NCI-H1092 (cell line): Measurements from ENCODE around the gene MLST8.
"Not testable (repeated sequence)": the region's sequence is repeated elsewhere in the genome, so short reads cannot be mapped to it uniquely, and the experiment has no call there.

Experiments
- DNase-seq: peaks from one replicate; lab custom pipeline; 2025; lab: John Stamatoyannopoulos, UW

Gene MLST8

DNA sequence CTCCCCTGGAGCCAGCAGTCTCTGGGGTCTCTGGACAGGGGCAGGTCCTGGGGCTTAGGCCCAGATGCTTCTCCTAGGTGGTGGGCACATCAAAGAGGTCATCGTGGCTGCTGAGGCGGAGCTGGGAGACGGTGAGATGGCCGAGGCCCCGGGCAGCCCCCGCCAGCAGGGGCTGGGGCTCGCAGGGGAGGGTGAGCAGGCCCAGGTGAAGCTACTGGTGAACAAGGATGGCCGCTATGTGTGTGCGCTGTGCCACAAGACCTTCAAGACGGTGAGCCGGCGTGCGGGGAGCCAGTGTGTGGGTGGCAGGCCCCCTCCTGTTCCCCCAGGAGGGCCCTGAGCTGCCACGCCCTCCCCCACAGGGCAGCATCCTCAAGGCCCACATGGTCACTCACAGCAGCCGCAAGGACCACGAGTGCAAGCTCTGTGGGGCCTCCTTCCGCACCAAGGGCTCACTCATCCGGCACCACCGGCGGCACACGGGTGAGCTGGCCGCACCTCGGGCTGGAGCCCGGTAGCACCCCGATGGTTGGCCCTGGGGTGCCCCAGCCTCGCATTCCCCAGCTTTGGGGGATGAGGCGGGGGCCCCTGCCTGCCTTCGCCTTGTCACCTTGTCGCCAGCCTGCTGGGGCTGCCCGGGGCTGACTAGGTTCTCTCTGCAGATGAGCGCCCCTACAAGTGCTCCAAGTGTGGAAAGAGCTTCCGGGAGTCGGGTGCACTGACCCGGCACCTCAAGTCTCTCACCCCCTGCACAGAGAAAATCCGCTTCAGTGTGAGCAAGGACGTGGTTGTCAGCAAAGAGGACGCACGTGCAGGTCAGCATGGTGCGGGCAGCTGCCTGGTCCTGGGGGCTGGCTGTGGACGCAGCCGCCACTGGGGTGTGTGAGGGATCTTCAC is 27.1 kb downstream of the MLST8 start:
- DNase-seq = no peak

DNA sequence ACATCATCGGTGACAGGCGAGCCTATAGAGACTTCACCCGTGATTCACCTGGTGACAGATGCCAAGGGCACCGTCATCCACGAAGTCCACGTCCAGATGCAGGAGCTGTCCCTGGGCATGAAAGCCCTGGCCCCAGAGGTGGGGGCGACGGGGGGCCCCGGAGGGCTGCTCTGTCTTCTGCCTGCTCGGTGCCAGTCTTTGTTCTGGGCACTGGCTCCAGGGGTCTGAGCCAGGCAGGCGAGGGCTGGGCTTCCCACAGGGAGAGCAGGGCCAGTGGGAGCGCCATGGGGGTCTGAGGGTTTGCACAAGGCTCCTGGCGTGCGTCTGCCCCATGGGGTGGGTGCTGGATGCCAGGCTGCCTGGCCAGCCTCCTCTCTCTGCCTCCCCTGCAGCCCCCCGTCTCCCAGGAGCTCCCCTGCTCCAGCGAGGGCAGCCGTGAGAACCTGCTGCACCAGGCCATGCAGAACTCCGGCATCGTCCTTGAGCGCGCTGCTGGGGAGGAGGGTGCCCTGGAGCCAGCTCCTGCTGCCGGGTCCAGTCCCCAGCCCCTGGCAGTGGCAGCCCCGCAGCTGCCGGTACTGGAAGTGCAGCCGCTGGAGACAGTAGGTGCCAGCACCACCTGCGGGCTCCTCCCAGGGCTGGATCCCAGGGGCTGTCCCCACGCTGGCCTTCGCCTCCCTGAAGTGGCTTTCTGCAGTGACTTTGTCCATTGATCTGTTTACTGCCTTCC is 28.0 kb downstream of the MLST8 start:
- no peak for DNase-seq

GRCh38 chr16:2233872-2234812 is 28.9 kb downstream of the MLST8 start:
- DNase-seq = no peak

- DNase-seq = no peak
Measured at GRCh38 chr16:2234813-2235170, 29.5 kb downstream of the MLST8 start.

GRCh38 chr16:2235234-2235651 is 30.0 kb downstream of the MLST8 start:
- no peak for DNase-seq

DNA sequence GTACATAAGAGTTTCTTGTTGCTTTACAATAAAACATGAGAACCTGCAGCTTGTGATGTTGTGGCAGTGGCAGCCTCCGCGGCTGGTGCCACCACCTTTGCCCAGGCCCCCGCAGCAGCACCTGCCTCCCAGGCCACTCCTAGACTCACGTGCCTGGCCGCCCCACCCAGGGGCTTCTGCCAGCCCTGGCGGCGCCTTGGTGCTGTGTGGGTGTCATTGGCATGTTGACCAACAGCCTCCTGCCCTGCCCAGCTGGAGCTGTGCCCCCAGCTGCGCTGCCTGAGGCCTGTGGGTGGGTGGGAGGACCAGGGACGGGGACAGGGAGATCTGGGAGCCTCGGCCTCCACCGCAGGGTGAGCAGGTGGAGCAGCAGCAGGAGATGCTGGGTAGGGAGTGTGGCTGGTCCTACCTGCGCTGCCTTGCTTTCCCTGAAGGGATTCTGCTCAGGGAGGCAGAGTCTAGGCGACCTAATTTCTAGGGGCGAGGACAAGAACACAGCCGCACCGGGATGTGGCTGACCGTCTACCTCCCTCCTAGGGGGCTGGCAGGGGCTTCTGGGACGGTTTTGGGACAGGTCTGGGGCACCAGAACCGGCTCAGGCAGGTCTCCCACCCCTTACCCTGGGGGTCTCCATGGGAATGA is 30.6 kb downstream of the MLST8 start:
- DNase-seq = no peak

DNA sequence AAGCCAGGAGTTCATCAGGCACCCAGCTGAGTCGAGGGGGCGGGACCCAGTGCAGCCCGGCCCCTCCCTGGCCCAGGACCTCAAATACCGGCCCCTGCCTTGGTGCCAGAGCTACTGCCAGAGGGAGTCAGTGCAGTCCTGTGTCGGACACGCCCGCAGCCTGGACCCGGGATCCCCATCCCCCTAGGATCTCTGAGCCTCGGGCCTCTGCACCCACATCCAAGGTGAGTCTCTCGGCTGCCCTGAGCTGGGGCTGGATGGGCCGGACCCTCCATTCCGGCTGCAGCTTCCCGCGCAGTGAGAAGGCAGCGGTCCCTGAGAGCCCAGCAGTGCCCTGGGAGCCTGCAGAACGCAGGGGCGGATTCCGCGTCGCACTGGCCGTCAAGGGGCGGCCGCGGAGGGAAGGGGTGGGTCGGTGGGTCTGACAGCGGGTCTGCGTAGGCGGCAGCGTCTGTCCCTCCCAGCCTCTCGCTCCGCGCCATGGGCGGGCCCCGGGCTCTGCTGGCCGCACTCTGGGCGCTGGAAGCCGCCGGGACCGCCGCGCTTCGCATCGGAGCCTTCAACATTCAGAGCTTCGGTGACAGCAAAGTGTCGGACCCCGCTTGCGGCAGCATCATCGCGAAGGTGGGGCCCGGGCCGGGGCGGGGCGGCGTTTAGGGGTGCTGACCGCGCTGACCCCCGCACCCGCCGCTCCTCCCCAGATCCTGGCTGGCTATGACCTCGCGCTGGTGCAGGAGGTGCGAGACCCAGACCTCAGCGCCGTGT is 31.3 kb downstream of the MLST8 start, which contains the start of gene DNASE1L2:
Gene DNASE1L2 (plus strand): TSS at position 108 of the 765 bp plus-strand sequence. CDS start 373 bp downstream, at position 481.
- DNase-seq = no peak

DNA sequence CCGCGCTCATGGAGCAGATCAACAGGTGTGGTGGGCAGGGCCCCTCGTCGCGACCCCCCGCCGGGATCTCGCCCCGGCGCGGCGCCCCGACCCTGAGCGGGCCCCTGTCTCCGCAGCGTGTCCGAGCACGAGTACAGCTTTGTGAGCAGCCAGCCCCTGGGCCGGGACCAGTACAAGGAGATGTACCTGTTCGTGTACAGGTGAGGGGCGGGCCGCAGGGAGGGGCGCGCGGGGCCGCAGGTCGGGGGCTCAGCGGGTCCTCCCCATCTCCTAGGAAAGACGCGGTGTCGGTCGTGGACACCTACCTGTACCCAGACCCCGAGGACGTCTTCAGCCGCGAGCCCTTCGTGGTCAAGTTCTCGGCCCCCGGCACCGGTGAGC is 31.8 kb downstream of the MLST8 start:
- DNase-seq = no peak

DNA sequence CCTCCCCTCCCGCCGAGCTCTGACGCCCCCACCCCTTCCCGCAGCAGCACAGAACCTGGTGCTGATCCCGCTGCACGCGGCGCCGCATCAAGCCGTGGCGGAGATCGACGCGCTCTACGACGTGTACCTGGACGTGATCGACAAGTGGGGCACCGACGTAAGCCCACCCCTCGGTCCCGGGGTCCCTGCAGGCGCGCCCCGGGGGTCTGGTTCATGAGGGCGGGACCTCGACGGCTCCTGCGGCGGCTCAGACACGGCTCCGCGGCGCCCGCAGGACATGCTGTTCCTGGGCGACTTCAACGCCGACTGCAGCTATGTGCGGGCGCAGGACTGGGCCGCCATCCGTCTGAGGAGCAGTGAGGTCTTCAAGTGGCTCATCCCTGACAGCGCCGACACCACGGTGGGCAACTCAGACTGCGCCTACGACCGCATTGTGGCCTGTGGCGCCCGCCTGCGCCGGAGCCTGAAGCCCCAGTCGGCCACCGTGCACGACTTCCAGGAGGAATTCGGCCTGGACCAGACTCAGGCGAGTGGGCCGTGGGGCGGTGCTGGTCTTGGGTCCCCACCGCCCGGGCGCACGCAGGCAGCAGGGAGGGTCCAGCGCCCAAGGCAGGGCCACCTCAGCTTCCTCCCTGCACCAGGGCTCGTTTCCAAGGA is 32.4 kb downstream of the MLST8 start:
- DNase-seq = no peak

GRCh38 chr16:2238150-2238837 is 33.0 kb downstream of the MLST8 start:
- no peak for DNase-seq

- no peak for DNase-seq
Measured at GRCh38 chr16:2238838-2239675, 33.8 kb downstream of the MLST8 start.

- DNase-seq = not testable (repeated sequence)
Measured at GRCh38 chr16:2240331-2240730, 35.1 kb downstream of the MLST8 start.

DNA sequence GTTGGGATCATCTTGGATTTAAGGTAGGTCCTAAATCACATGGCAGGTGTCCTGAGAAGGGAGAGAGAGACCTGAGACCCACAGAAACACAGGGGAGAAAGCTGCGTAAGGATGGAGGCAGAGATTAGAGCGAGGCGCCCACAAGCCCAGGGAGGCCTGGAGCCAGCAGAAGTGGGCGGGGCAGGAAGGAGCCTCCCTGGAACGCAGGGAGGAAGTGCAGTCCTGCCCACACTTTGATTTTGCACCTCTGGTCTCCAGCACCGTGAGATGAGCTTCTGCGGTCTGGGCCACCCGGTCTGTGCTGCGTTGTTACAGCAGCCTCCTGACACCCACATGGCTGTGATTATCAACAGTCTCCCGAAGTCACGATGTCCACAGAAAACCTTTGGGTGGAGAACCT is 37.3 kb downstream of the MLST8 start:
- no peak for DNase-seq

DNA sequence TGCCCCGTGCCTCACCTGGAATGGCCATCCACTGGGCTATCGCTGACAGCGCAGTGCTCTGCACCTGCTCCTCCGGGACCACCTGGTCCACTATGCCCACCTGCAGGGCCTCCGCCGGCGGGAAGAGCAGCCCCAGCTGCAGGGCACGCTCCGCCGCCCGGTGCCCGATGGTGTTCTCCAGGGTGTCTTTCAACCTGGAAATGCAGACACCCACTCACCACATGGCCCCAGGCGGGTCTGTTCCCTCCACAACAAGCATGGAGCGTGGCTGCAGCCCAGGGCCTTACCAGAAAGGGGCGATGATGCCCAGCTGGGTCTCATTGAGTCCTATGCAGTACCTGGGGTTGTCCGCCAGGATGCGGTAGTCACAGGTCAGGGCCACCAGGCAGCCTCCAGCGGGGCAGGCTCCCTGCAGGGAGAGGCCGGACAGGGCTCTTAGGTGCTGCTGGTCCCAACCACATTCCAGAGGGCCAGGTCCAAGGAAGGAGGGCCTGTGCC is 37.8 kb downstream of the MLST8 start:
- DNase-seq = no peak

DNA sequence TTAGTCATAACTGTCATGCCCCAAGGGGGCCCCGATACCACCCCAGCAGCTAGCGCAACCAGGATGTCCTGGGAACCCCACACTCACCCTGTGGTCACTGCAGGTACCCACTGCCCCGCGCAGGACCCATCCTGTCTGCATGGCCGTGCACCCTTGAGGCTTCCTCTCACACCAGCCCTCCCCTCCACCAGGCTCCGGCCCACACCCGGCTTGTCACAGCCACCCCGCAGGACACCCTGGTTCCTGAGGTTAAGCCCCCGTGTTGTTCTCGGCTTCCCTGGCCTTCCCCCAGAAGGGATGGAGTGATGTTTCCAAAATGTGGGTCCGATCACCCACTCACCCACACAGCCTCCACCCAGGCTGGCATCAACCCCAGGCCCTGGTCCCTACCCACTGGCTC is 38.5 kb downstream of the MLST8 start:
- DNase-seq = no peak

GRCh38 chr16:2244301-2244700 is 39.0 kb downstream of the MLST8 start:
- no peak for DNase-seq

DNA sequence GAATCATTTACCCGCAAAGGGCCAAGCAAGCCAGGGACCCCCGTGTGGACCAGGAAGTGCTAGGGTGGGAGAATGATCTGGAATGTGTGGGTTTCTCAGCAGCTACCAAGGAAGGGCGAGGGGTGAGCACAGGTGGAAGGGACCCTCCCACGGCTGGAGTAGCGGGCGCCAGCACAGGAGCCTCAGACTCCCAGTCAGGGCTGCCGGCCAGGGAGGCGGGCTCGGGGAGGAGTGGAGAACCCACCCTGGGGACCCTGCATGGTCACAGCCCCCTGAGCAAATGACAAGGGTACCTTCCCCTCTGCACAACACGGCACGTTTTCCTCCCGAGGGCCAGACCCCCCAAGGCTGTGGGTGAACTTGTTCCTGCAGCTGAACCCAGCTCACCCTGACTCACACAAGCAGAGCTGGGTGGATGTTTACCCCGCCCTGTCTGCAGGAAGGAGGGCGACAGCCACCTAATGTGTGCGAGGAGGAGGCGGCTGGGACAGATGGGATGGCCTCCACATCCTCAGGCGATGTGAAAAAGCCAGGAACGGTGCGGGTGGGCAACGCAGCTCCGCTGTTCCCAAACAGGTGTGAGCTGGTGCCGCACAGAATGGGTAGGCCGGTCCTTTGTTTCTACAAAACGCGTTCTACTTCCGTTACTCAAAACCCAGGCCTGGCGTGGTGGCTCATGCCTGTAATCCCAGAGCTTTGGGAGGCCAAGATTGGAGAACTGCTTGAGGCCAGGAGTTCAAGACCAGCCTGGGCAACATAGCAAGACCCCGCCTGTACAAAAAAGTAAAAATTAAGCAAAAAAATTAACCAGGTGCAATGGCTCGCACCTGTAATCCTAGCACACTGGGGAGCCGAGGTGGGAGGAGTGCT is 39.9 kb downstream of the MLST8 start:
- DNase-seq = no peak
